KG1 (cell line): ENCODE results near the gene MOV10L1.

Experiments
- DNase-seq: peaks from one replicate; lab custom pipeline; 2025; lab: John Stamatoyannopoulos, UW

Gene MOV10L1

DNA sequence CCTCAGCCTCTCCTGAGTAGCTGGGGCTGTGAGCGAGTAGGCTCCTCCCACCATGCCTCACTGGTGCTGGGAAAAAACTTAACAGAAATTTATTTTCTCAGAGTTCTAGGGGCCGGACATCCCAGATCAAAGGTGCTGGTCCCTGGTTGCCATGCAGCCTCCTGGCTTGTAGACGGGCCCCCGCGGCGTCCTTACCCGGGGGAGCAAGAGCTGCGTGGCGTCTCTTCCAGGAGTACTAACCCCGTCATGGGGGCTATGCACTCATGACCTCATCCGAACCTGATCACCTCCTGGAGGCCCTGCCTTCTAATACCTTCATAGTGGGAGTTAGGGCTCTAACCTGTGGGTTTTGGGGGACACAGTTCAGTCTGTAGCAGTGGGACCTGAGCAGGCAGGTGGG, 98.5 kb downstream of the MOV10L1 start:
- no peak for DNase-seq

DNA sequence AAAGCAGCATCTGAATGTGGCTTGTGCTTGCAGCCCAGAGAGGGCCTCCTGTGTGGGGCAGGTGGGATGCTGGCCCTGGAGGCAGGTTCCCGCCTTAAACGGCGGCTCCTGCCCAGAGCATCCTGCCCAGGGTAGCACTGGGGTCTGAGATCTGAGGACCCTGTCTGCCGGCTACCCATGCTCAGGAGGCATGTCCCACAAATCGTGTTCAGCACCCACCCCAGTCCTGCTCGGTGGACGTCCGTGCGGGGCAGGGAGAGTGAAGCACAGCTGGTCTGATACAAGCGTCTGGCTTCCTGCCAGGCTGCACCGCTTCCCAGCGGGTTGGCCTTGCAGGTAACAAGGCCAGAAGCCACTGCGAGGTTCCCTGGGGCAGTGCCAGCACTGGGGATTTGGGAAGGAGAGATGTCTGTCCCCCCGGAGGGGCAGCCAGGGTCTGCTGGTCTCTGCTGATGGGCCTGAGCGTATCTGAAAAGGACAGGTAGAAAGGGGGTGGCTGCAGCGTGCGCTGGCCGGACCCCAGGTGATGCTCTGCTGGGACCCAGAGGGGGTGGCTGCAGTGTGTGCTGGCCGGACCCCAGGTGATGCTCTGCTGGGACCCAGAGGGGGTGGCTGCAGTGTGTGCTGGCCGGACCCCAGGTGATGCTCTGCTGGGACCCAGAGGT, 99.5 kb downstream of the MOV10L1 start:
- no peak for DNase-seq

DNA sequence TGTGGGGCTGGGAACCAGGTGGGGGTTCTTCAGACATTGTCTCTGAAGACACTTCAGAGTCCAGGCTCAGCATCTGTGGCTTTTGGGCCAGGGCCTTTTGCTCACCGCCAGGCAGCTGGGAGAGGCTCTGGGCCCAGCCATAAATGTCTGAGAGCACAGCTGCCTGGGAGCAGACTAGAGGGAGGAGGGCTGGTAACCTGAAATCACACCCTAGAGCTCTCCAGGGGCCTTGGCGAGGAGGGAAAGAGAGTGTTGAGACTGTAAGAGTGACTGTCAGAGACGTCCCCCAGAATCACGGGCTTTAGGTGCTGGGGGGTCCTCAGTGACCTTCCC, 100.0 kb downstream of the MOV10L1 start:
- no peak for DNase-seq

DNA sequence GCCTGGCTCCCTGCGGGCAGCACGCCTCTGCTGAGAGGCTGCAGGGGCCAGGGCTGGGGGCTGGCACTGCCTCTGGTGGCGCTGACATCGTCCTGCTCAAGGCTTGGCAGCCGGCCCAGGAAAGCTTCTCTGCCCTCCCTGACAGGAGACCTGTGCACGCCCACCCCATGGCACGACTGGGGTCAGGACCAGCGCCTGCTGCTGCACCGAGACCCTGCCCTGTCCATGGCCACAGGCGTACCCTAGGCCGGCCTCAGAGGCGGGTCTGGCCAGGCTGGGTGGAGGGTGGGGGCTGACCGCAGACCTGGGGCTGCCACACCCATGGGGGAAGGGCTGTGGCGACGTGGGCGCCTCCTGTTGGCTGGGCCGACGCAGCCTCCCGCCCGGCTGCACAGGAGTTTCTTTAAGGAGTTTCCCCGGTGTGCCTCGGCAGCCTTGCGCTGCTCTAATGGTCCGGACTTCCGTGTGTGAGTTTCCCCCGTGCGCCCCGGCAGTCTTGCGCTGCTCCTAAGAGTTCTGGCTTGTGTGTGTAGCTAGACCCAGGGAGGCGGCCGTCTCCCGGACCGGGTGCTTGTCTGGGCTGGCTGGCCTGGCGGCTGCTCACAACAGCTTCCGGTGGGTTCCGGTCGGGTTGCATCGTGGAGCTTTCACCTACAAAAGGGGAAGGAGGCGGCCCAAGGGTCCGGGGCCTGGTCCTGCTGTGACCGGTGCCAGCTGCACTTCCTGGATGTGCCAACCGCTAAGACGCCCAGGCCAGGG, 100.6 kb downstream of the MOV10L1 start:
- peak; percentile 94 for DNase-seq

DNA sequence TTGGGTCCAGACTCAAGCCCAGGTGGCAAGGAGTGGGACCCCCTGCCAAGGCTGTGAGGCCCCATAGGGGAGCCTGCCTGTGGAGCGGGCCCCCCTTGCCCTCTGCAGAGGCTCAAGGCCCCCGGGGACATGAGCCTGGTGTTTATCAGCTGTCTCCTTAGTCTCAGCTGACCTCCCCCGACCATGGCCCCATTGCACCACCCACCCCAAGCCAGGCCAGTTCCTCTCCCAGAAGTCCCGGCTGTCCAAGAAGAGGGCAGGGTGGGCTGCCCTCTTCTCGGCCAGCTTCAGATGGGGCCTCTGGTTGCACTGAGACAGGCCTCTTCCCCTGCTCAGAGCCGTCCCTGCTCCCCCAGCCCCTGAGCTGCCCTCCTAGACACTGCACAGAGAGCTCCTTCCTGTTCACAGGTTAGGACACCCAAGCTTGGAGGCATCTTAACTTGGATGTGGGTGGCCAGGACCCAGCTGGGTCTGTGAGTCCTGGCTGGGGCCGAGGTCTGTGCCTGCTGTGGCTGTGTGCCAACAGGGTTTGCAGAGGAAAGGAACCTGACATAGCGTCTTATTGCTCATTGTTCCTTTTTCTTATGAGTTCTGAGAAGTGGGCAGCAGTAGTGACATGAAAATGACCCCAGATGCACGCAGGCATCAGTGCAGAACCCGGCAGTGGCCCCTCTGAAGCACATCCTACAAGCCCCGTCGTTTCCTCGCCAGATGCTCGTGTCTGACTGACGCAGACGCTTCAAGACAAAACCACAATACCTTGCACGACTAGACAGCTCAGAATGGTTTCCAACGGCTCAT, 101.3 kb downstream of the MOV10L1 start:
- peak; percentile 88 for DNase-seq

DNA sequence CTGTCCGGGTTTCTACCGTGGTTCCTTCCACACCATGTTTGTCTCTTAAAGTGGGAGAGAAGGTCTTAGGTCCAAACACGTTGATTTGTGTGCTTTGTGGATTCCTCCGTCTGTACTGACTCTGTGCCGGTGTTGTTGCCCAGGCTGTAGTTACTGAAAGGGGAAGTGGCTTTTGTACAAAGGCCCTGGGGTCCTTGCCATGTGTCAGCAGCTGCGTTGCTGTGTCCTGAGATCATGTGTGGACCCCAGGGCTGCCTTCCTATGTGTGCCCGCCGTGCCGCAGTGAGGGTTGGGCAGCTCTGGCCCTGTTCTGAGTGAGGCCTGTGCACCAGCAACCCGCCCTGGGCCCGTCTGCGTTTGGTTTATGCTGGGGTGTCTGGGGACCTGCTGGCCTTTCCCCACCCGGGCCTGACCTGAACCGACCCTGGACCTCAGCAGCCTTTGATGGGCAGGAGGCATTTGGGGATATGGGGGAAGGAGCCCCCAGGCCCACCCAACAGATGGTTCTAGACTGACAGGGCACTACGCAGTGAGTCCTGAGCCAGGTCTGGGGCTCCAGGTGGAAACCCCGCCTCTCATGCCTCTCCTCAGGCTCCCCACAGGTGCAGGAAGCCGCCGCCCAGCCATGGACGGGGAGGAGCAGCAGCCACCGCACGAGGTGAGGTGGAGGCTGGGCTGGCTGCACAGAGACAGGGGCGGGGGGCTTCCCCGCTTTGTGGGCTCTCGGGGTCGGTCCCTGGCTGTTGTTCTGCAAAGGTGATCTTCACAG, 102.8 kb downstream of the MOV10L1 start:
- no peak for DNase-seq

DNA sequence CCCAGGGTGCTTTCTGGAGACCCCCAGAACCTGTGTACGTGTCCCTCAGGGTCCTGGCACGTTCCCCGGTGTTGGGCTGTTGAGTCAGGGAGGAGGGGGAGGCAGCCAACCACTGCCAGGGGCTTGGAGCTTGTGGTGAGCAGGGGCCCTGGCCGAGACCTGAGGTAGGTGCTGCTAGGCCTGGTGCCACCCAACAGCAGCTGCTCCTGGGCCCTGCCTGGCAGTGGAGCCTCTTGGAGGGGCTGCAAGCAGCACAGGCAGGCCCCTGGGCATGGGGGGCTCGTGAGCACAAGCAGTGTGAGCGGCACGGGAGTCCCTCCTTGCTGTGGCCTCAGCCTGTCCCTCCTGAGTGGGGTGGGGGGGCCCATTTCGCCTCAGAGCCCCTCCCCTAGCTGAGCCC, 103.8 kb downstream of the MOV10L1 start:
- DNase-seq: no peak

DNA sequence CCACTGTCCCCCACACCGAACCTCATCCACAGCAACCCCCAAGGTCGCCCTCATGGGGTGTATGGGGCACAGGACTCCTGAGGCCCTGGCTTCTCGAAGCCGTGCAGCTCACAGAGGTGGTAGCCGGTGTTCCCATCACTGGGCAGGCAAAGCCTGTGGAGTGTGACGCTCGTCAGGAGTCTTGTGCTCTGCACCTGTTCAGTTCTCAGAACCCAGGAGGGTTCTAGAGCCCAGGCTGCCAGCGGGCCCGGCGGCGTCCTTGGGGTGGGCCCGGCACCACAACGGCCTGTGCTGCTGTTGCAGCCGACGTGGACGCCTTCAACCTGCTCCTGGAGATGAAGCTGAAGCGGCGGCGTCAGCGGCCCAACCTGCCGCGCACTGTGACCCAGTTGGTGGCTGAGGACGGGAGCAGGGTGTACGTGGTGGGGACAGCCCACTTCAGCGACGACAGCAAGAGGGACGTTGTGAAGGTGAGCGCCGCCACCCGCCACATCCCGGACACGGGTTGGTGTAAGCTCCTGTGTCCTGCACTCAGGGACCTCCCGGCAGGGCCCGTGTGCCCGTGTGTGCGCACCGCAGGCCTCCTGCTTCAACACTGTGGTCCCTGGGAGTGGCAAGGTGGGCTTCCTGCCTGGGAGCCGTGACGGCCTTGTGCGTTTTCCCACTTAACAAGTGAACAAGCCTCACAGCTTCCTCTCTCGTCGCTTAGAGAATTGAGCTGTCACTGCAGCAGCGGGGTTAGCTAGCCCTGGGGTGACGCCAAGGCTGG, 104.4 kb downstream of the MOV10L1 start:
- DNase-seq: no peak

DNA sequence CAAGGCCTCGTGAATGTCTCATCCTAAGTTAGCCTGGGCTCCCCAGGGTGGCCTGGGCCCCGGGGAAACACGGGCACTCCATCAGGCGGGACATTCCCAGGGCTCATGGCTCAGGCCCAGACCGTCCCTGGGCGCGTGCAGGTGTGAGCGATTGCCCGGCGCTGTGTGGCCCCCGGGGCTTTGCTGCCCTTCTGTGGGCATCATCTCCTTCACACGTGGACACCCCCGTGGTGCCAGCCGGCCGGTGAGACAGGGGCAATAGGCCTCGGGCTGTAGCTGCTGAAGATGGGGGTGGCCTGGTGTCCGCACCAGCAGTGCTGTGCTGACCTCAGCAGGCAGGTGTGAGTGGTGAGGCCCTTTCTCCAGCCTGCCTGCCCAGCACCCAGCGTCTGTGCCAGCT, 106.5 kb downstream of the MOV10L1 start:
- no peak for DNase-seq

DNA sequence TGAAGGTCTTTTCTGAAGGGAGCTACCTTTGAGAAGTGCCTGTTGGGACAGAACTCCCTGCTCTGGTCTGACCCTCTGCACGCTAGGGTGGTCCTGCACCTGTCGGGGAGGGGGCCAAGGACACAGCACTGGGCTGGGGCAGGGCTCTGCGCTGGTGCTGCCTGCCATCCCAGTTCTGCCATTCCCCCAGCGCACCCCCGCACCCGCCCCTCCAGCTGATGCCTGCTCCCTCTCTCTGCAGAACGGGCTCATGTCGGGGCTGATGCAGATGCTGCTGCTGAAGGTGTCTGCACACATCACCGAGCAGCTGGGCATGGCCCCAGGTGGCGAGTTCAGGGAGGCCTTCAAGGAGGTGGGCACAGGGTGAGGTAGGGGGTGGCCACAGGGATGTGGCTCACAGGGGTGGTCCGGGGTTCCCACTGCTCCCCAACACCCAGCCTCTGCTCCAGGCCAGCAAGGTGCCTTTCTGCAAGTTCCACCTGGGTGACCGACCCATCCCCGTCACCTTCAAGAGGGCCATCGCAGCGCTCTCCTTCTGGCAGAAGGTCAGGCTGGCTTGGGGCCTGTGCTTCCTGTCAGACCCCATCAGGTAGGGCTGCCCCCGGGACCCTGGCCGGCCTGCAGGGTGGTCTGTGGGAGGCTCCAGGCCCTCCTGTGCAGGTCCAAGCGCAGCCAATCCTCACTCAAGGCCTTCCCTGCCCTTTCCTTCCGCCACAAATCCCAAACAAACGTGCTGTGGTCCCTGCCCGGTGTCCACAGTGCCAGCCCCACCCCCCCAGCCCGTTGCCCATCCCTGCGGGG, 107.4 kb downstream of the MOV10L1 start:
- no peak for DNase-seq

DNA sequence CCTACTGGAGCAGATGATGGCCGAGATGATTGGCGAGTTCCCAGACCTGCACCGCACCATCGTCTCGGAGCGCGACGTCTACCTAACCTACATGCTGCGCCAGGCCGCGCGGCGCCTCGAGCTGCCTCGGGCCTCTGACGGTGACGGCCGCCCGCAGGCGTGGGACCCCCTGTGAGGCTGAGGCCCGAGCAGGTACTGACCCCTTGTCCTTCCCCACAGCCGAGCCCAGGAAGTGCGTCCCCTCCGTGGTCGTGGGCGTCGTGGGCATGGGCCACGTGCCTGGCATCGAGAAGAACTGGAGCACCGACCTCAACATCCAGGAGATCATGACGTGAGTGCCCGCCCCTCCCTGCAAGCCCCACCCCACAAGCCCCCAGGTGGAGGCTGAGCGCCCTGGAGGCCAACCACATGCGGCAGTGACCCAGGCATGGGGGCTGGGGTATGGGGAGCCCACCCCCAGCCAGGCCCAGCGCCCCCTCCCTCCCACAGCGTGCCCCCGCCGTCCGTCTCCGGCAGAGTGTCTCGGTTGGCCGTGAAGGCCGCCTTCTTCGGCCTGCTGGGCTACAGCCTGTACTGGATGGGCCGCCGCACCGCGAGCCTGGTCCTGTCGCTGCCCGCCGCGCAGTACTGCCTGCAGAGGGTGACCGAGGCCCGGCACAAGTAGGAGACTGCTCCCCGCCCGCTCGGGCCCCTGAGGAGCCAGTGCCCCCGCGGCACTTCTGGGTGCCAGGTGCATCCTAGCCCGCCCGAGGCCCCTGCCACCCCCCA, 108.2 kb downstream of the MOV10L1 start:
- no peak for DNase-seq

DNA sequence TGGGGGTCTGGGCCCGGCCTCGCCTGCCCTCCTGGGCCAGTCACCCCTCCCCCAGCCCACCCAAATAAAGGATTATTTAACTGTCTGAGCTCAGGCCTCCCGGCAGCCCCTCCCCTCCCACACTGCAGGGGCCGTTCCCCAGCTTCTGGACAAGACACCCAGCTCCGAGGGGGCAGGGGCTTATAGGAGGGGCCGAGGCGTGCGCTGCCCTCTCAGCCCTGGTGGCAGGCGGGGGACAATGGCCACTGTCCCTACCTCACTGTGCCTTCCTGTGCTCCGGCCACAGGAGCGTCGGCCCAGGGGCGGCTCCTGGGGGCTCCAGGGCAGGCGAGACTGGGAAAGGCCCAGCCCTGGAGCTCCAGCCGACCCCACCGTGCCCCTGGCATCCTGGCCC, 108.8 kb downstream of the MOV10L1 start:
- DNase-seq: no peak

DNA sequence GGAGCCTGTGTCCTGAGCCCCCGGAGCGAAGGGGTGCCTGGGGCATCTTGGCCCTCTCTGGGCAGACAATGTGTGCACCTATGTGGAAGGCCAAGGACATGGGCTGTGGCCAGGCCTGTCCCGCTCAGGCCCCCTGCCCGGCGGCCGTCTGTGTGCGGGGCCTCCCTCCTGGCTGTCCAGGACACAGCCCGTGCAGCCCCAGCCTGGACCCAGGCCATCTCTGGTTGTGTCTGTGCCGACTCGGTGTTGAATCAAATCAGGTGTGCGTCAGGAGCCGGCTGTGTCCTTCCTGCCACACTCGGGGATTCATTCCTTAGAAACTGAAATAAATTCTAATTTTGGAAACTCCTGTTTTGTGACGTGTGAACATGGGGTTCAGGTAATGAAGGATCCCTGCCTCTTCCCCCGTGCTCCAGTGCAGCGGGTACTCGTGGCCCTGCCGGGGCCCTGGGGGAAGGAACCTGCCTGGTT, 109.5 kb downstream of the MOV10L1 start:
- DNase-seq: no peak

DNA sequence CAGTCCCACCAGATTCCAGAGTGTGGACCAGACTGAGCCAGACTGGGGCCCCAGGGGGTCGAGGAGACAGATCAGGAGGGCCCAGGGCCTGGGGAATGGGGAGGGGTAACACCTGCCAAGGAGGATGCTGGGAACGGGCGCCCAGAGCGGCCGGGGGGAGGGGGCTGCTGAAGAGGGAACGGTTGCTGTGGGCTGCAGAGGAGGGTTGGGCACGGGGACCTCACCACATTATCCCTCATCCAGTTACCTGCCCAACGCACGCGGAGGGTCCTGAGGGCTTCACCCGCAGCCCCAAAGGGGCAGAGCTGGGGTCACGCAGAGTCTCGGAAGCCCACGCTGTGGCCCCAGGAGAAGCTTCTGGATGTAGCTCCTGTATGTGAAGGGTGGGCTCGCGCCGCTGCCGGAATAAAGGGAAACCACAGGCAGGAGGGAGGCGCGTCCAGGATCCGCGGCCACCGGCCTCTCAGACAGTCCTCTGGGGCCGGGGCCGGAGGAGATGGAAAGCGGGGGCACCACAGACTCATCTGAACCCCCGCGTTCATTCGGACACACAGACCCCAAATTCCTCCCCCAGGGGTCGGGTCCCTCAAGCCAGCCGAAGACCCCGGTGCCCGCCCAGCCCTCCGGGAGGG, 110.1 kb downstream of the MOV10L1 start:
- DNase-seq: no peak

DNA sequence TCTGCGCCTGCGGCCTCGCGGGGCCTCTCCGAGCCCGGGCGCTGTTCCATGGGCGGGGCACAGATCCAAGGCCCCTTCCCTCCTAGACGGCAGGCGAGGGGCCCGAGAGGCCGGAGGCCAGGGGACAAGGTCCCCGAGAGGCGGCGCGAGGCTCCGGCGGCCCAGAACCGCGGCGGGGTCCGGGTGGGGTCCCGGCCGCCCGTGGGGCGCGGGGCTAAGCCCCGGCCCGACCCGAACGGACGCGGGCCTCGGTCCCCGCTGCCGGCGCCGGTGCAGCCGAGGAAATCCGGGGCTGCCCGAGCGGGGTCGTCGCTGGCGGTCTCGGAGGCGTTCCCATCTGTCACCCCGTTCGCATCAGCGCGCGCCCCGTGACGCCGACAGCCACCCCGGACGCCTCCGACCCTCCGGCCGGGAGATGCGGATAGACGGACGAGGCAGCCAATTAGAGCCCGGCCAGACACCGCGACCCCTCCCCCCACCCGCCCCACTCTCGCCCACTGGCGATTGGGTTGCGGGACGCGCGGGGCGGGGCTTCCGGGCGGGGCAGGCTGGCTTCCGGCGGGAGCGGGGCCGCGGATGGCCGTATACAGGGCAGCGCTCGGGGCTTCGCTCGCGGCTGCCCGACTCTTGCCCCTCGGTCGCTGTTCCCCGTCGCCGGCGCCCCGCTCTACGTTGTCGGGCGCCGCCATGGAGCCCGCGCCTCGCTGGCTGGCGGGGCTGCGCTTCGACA, 110.8 kb downstream of the MOV10L1 start, which contains the start of gene SELENOO:
Gene SELENOO (plus strand): TSS at position 551 of the 730 bp plus-strand sequence. CDS start 26 bp downstream, at position 577.
- DNase-seq: no peak

DNA sequence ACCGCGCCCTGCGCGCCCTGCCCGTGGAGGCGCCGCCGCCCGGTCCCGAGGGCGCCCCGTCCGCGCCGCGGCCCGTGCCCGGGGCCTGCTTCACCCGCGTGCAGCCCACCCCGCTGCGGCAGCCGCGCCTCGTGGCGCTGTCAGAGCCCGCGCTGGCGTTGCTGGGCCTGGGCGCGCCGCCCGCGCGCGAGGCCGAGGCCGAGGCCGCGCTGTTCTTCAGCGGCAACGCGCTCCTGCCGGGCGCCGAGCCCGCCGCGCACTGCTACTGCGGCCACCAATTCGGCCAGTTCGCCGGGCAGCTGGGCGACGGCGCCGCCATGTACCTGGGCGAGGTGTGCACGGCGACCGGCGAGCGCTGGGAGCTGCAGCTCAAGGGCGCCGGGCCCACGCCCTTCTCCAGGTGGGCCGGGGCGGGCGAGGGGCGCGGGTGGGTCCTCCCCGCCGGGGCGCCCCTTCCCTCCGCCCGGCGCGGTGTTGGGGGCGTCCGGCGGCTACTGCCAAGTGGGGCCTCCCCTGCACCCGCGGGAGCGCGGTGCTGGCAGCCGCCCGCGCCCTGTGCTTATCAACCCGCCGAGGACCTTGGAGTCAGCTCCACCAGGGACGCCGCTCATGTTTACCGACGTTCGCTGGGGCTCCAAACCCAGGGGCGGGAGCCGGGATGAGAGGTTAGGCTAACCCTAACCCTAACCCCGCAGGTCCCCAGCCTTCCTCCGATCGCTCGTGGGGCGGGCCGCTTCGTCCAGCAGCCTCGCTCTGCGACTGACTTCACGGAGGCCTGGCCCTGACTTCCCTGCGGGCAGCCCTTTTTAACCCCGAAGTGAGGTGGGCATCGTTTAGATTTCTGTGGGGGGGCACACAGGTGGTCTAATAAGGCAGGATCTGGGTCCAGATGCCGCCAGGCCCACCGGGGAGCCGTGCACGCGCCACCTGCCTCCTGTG, 111.7 kb downstream of the MOV10L1 start:
- DNase-seq: no peak

DNA sequence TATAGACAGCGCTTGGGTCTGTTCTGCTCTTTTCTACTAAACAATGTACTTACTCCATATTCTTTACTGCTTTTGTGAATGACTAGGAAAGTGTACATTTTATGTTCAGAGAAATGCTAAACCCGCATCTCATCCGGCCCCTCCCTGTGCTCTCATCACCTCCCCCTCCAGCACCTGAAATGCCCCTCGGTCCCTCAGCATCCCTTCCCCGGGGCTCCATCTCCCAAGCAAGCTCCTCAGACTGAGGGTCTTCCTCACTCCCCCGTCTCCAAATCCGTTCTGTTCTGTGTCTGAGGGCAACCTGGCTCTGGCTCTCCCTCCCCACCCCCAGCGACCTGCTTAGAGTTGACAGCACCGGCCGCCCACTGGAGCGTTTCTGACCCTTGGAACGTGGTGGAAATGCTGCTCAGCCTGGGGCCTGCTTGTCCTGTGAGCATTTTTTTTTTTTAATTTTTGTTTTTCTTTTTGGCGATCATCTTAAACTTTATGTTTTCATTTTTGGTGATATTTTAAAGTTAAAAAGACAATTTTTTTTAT, 112.4 kb downstream of the MOV10L1 start:
- DNase-seq: no peak
